ENCODE results near the gene CFAP52.
"Not testable (repeated sequence)": the region's sequence is repeated elsewhere in the genome, so short reads cannot be mapped to it uniquely, and the experiment has no call there.

Gene CFAP52

DNA sequence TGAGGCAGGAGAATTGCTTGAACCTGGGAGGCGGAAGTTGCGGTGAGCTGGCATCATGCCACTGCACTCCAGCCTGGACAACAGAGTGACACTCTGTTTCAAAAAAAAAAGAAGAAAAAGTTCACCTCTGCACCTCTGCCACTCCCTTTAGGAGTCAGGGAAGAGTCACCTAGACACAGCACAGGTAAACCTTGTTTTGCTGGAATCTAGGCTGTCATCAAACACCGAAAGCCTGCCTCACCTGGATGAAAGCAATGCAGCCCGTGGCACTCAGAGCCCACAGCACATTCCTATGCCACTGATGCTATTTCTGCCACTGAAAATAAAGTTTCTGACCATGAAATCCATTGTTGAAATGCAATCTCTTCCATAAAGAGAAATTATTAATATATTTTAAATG is 22.2 kb downstream of the CFAP52 start:
- TF ChIP-seq, protein P1, sequence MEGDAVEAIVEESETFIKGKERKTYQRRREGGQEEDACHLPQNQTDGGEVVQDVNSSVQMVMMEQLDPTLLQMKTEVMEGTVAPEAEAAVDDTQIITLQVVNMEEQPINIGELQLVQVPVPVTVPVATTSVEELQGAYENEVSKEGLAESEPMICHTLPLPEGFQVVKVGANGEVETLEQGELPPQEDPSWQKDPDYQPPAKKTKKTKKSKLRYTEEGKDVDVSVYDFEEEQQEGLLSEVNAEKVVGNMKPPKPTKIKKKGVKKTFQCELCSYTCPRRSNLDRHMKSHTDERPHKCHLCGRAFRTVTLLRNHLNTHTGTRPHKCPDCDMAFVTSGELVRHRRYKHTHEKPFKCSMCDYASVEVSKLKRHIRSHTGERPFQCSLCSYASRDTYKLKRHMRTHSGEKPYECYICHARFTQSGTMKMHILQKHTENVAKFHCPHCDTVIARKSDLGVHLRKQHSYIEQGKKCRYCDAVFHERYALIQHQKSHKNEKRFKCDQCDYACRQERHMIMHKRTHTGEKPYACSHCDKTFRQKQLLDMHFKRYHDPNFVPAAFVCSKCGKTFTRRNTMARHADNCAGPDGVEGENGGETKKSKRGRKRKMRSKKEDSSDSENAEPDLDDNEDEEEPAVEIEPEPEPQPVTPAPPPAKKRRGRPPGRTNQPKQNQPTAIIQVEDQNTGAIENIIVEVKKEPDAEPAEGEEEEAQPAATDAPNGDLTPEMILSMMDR (conservative IDR thresholded peaks at IDR 0.05) = no peak
- no peak overlapping the region for H3K27ac ChIP-seq

DNA sequence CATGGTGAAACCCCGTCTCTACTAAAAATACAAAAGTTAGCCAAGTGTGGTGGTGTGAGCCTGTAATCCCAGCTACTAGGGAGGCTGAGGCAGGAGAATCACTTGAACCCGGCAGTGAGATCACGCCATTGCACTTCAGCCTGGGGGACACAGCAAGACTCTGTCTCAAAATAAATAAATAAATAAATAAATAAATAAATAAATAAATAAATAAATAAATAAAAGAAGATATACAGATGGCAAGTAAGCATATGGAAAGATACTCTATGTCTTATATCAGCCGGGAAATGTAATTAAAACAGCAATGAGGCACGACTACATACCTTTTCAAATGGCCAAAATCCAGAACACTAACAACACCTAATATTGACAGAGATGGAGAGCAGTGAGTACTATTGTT is 28.1 kb downstream of the CFAP52 start:
- H3K27ac ChIP-seq = not testable (repeated sequence)

DNA sequence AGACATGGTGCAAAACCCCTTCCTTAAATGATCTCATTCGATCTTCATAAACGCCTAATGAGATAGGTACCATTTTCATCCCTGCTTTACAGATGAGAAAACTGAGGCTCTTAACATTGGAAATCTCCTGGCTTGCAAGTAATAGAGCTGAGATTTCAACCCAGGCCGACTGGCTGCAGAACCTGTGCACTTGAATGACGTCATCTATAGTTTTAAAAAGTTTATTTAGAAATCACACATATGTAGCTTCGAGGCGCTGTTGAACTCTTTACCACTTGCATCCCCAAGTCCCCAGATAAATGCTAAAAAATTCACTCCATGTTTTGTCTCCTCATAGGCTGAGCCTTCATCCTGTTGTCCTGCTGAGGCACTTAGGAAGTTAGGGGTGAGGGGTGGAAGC is 30.0 kb downstream of the CFAP52 start:
- TF ChIP-seq, protein P1 (conservative IDR thresholded peaks at IDR 0.05) = no peak
- H3K27ac ChIP-seq = no peak overlapping the region

DNA sequence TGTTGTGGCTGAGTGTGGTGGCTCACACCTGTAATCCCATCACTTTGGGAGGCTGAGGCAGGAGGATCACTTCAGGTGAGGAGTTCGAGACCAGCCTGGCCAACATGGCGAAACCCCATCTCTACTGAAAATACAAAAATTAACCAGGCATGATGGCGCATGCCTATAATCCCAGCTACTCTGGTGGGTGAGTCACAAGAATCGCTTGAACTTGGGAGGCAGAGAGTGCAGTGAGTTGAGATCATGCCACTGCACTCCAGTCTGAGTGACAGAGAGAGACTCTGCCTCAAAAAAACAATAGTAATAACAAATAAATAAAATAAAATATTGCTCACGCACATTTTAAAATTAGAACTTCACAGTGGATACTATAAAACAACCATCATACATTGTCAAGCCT is 30.6 kb downstream of the CFAP52 start:
- H3K27ac ChIP-seq = not testable (repeated sequence)

DNA sequence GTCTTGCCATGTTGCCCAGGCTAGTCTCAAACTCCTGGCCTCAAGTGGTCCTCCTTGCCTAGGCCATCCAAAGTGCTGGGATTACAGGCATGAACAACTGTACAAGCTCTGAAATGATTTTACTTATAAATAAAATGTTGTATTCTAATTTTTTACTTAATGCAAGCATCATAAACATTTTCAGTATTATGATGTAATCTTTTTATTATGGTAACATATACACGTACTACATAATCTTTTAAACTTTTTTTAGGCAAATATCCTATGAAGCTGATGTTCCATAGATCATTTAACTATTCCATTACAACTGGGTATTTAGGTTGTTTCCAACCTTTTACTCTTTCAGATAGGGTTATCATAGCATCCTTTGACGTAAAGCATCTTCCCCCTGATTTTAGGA is 35.1 kb downstream of the CFAP52 start:
- TF ChIP-seq, protein P1 (conservative IDR thresholded peaks at IDR 0.05) = no peak

DNA sequence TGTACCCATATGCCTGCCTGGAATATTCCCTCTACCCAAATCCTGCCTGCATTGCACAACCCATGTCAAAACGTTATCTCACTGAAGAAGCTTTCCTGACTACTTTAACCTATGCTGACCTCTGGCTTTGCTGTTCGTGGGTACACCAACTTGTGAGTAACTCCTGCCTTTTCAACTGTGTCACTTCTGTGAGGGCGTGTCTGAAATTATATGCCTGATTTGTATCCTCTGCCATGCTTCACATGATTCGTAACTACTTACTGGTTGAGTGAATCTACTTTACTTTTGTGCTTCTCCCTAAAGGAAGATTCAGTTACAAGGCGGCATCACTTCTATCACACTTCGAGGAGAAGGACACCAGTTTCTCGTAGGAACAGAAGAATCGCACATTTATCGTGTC is 35.6 kb downstream of the CFAP52 start:
- no peak overlapping the region for H3K27ac ChIP-seq
- TF ChIP-seq, protein P1 (conservative IDR thresholded peaks at IDR 0.05) = no peak

More for the DNA sequence above, 35.1 kb downstream of the CFAP52 start:
- H3K27ac ChIP-seq = no peak overlapping the region

DNA sequence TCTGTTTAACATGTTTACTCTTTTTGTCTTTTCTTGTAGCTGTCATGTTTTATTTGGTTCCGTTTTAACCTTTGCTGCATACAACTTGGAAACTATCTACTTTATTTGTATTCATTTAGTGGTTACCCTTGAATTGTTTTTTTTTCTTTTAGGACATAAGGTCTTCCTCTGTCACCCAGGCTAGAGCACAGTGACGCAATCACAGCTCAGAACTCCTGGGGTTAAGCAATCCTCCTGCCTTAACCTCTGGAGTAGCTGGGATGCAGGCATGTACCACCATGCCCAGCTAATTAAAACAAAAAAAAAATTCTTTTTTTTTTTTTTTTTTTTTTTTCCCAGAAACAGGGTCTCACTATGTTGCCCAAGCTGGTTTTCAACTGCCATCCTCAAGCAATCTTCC is 39.0 kb downstream of the CFAP52 start:
- TF ChIP-seq, protein P1 (conservative IDR thresholded peaks at IDR 0.05) = no peak
- no peak overlapping the region for H3K27ac ChIP-seq

DNA sequence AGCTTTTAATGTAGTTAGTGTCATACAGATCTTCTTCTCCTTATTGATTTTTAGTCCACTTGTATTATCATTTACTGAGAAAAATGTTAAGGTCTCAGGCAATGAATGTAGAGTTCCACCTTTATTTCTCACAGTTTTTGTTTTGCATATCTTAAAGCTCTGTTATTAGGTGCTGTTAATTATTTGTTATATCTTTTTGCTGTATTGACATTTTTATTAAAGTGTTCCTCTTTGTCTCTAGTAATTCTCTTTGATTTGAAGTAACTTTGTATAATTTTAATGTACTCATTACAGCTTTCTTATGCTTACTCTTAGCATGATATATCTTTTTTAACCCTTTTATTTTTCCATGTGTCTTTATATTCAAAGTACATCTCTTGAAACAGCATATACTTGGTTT is 46.5 kb downstream of the CFAP52 start:
- no peak overlapping the region for H3K27ac ChIP-seq
- TF ChIP-seq, protein P1 (conservative IDR thresholded peaks at IDR 0.05) = no peak

DNA sequence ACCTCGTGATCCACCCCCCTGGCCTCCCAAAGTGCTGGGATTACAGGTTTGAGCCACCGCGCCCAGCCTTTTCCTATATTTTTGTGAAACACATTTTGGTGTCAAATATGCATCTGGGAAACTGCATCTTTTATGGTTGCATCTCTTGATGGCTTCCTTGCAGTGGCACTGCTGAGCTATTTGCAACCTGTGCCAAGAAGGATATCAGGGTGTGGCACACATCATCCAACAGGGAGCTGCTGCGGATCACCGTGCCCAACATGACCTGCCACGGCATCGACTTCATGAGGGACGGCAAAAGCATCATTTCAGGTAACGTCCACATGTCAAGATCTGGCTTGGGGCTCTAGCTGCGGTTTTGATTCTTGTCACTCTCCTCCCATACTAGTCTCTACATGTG is 52.1 kb downstream of the CFAP52 start:
- H3K27ac ChIP-seq = no peak overlapping the region
- TF ChIP-seq, protein P1 (conservative IDR thresholded peaks at IDR 0.05) = peak; percentile 67

Data from VCaP (cell line).